Measurements from ENCODE around the gene RALGDS. TPM values are rescaled to one million over a fixed set of nuclear protein-coding genes. Genes with fewer than 3 reads are reported as not detected.

Gene RALGDS
- total RNA-seq, 1 experiment from 2014 or later, result 25.8 TPM

DNA sequence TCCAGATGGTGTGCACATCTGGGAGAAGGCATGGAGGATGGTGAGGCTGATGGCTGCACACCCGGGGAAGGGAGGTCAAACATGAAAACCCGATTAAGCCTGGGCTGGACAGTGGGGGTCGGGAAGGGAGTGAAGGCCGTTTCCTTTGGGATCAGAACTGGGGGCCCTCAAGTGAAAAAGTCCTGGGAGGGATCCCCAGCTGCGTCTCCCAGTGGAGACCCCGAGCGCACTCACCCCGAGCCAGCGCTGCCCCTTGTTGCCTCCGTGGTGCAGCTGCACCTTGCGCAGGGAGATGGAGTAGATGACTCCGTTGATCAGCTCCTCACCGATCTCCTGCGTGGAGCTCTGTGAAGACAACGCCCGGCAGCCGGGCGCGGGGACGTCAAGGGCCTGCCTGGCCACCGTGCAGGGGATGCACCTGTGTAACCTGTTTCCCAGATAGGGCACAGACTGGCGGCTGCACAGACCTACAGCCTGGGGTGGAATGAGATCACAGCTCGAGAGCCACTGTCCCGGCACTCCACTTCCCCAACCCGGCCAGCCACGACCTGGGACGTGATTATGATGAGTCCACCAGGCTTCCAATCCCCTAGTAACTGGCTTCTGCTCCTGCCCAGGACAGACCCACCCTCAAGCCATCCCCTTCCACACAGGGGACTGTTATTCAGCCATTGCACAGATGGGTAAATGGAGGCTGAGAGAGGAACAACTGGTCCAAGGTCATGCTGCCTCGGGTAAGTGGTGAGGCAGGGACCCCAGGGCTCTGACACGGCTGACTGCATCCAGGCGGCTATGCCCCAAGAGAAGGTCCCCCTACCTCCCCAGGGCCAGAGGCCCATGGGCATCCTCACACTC, 9.0 kb downstream of the RALGDS start:
- ChIA-PET POLR2A (no interaction called here), CTCF (no interaction called here)
- TF ChIP-seq, protein P1, sequence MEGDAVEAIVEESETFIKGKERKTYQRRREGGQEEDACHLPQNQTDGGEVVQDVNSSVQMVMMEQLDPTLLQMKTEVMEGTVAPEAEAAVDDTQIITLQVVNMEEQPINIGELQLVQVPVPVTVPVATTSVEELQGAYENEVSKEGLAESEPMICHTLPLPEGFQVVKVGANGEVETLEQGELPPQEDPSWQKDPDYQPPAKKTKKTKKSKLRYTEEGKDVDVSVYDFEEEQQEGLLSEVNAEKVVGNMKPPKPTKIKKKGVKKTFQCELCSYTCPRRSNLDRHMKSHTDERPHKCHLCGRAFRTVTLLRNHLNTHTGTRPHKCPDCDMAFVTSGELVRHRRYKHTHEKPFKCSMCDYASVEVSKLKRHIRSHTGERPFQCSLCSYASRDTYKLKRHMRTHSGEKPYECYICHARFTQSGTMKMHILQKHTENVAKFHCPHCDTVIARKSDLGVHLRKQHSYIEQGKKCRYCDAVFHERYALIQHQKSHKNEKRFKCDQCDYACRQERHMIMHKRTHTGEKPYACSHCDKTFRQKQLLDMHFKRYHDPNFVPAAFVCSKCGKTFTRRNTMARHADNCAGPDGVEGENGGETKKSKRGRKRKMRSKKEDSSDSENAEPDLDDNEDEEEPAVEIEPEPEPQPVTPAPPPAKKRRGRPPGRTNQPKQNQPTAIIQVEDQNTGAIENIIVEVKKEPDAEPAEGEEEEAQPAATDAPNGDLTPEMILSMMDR (IDR thresholded peaks at IDR 0.05), result no peak
- TF ChIP-seq SIN3A (IDR thresholded peaks at IDR 0.05; ENCODE audit: borderline replicate concordance, insufficient read depth, low read depth, low read length), result no peak
- no peak for TF ChIP-seq POLR2AphosphoS5 (IDR thresholded peaks at IDR 0.05; ENCODE audit: low read depth, low read length)
- TF ChIP-seq, protein P2, sequence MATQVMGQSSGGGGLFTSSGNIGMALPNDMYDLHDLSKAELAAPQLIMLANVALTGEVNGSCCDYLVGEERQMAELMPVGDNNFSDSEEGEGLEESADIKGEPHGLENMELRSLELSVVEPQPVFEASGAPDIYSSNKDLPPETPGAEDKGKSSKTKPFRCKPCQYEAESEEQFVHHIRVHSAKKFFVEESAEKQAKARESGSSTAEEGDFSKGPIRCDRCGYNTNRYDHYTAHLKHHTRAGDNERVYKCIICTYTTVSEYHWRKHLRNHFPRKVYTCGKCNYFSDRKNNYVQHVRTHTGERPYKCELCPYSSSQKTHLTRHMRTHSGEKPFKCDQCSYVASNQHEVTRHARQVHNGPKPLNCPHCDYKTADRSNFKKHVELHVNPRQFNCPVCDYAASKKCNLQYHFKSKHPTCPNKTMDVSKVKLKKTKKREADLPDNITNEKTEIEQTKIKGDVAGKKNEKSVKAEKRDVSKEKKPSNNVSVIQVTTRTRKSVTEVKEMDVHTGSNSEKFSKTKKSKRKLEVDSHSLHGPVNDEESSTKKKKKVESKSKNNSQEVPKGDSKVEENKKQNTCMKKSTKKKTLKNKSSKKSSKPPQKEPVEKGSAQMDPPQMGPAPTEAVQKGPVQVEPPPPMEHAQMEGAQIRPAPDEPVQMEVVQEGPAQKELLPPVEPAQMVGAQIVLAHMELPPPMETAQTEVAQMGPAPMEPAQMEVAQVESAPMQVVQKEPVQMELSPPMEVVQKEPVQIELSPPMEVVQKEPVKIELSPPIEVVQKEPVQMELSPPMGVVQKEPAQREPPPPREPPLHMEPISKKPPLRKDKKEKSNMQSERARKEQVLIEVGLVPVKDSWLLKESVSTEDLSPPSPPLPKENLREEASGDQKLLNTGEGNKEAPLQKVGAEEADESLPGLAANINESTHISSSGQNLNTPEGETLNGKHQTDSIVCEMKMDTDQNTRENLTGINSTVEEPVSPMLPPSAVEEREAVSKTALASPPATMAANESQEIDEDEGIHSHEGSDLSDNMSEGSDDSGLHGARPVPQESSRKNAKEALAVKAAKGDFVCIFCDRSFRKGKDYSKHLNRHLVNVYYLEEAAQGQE (IDR thresholded peaks at IDR 0.05; ENCODE audit: insufficient read depth in 1 of 2, low read depth in 2 of 2, low read length in 1 of 2), result no peak
- TF ChIP-seq TCF7L2 (IDR thresholded peaks at IDR 0.05; ENCODE audit: low read depth, low read length), result no peak
- intact Hi-C loops (cut with micrococcal nuclease; ENCODE audit: unreplicated experiment) (no loop called here), in situ Hi-C loops (cut with HindIII; ENCODE audit: low pct_unique_long_range_greater_than_20kb, low sequenced_read_pairs) (no loop called here)
- Histone ChIP-seq H3K27ac (ENCODE audit: low read length) (no peak overlapping the region), H3K27me3 (ENCODE audit: control insufficient read depth, insufficient read depth, low read length) (no peaks in the 10 kb centered on the region), H3K4me1 (ENCODE audit: control insufficient read depth, insufficient read depth, low read length) (peaks cover 36% of the 10 kb centered on the region), H3K36me3 (ENCODE audit: control insufficient read depth, insufficient read depth, low read length) (no peaks in the 10 kb centered on the region), H3K9me3 (ENCODE audit: control insufficient read depth, insufficient read depth, low read depth, low read length) (no peaks in the 10 kb centered on the region), H3K4me3 (ENCODE audit: low read depth in 2 of 2, low read length in 2 of 2) (no peak overlapping the region)
- DNase-seq (ENCODE audit: low read depth, low spot score) (no peak), ATAC-seq (no peak)
- BruUV-seq (replicated peaks), result no TSS peak

DNA sequence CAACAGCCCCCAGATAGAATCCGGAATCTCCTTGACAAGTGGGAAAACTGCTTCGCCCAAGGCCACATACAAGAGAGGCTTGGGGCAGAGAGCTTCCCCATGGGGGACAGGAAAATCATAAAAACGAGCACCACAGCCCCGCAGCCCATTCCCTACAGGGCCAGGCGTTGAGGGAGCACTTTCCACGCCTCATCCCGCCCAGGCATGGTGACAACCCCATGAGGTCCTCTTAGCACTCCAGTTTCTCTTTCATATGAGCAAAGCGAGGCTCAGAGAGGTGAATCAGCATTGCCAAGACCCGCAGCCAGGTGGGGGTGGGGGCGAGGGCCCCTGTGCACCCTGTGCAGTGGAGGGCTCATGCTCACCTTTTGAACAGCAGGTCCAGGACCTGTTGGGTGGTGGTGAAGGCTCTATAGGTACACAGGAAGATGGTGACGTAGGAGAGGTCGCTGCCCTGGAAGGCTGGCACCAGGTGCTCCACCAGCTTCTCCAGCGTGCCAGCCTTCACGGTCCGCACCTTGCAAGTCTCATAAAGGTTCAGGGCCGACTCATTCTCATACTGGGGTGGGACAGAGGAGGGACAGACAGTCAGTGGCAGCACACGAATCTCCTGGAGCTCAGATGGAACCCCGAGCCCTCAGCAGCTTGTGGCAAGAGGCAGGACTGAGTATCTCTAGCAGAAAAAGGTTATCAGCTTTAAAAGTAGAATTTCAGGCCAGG, 10.9 kb downstream of the RALGDS start:
- ATAC-seq, result no peak
- intact Hi-C loops (cut with micrococcal nuclease; ENCODE audit: unreplicated experiment), result no loop called here
- in situ Hi-C loops (cut with HindIII; ENCODE audit: low pct_unique_long_range_greater_than_20kb, low sequenced_read_pairs), result no loop called here
- Histone ChIP-seq H3K9me3 (ENCODE audit: control insufficient read depth, insufficient read depth, low read depth, low read length) (no peaks in the 10 kb centered on the region), H3K4me3 (ENCODE audit: low read depth in 2 of 2, low read length in 2 of 2) (no peak overlapping the region), H3K36me3 (ENCODE audit: control insufficient read depth, insufficient read depth, low read length) (no peaks in the 10 kb centered on the region), H3K4me1 (ENCODE audit: control insufficient read depth, insufficient read depth, low read length) (peaks cover 19% of the 10 kb centered on the region), H3K27ac (ENCODE audit: low read length) (no peak overlapping the region), H3K27me3 (ENCODE audit: control insufficient read depth, insufficient read depth, low read length) (no peaks in the 10 kb centered on the region)
- ChIA-PET CTCF (interaction anchor here (1.0 kb wide), 1 partner anchor 34 kb away, joined by 3 read pairs; no protein-coding TSS in a partner anchor), POLR2A (interaction anchor here (0.5 kb wide), 1 partner anchor 1052 kb away, joined by 4 read pairs; no protein-coding TSS in a partner anchor)
- no peak for DNase-seq (ENCODE audit: low read depth, low spot score)
- BruUV-seq (replicated peaks), result no TSS peak
- TF ChIP-seq SIN3A (IDR thresholded peaks at IDR 0.05; ENCODE audit: borderline replicate concordance, insufficient read depth, low read depth, low read length) (no peak), TCF7L2 (IDR thresholded peaks at IDR 0.05; ENCODE audit: low read depth, low read length) (no peak), POLR2AphosphoS5 (IDR thresholded peaks at IDR 0.05; ENCODE audit: low read depth, low read length) (no peak)
- TF ChIP-seq, protein P2 (IDR thresholded peaks at IDR 0.05; ENCODE audit: insufficient read depth in 1 of 2, low read depth in 2 of 2, low read length in 1 of 2), result no peak
- TF ChIP-seq, protein P1 (IDR thresholded peaks at IDR 0.05), result no peak
